Endothelial cell of umbilical vein (primary cell): ENCODE data around the gene SLC38A11. TPM values are rescaled to one million over a fixed set of nuclear protein-coding genes. Genes with fewer than 3 reads are reported as not detected.

Experiments used
- BruUV-seq: library from RNA; stranded (reverse); fragments of 400-500 nt; replicated peaks from 2 replicates; lab custom pipeline; 2021; lab: Mats Ljungman, UMichigan
- CTCF ChIA-PET: fragments of 300-600, 350-600 bp; sonication (Branson Sonifier 250); formaldehyde crosslinking; loops from one replicate; lab custom pipeline; 2021; ENCODE audit warnings: antibody characterized with exemption, inconsistent platforms; lab: Charles Lee
- POLR2A ChIA-PET: fragments of 300-600, 350-600 bp; sonication (Branson Sonifier 250); formaldehyde crosslinking; loops from one replicate; lab custom pipeline; 2021; ENCODE audit warnings: antibody characterized with exemption, inconsistent platforms; lab: Charles Lee
- DNase-seq: peaks from one replicate; pipeline ENCODE4 v3.0.0-alpha.2; 2011; ENCODE audit warnings: low read depth, low spot score
- FAIRE-seq: peaks from 2 replicates; lab custom pipeline; 2011; peaks lifted over from hg19 to GRCh38; lab: Jason Lieb, UNC
- H2AFZ ChIP-seq: 2 replicates; pipeline ENCODE4 v1.6.0; 2012; ENCODE audit warnings: low read depth, low read length, control low read depth, inconsistent platforms
- H3K27ac ChIP-seq: 2 replicates; pipeline ENCODE4 v1.5.1; 2011; ENCODE audit warnings: low read depth, mild to moderate bottlenecking, control low read depth, low read length, moderate library complexity; ENCODE audit not compliant: insufficient read depth
- H3K27me3 ChIP-seq, 2 experiments: 2 replicates each; pipeline versions ENCODE4 v1.6.0 to v1.6.1; 2011; ENCODE audit warnings: low read length in 2 of 2, mixed read lengths in 1 of 2; ENCODE audit not compliant: control insufficient read depth in 2 of 2, insufficient read depth in 2 of 2
- H3K36me3 ChIP-seq, 2 experiments: 2 replicates in 1 of 2; 3 replicates in 1 of 2; pipeline ENCODE4 v1.5.1; 2011; ENCODE audit warnings: low read length in 2 of 2, mild to moderate bottlenecking in 1 of 2, moderate library complexity in 1 of 2; ENCODE audit not compliant: control insufficient read depth in 2 of 2, insufficient read depth in 2 of 2; ENCODE audit errors: extremely low read depth in 1 of 2
- H3K4me1 ChIP-seq: 3 replicates; pipeline ENCODE4 v1.5.1; 2011; ENCODE audit warnings: mild to moderate bottlenecking, low read length; ENCODE audit not compliant: control insufficient read depth, insufficient read depth; ENCODE audit errors: extremely low read depth
- H3K4me2 ChIP-seq: 2 replicates; pipeline ENCODE4 v1.6.1; 2011; ENCODE audit warnings: low read length, control low read depth, mixed read lengths; ENCODE audit not compliant: insufficient read depth
- H3K4me3 ChIP-seq, 3 experiments: fragments of 200-600 bp in 1 of 3; sonication (generic), shearing (Covaris generic) in 1 of 3; replicated peaks in 1 of 3; 2 replicates each; pipeline ENCODE4 v1.5.1; 2011 to 2016; ENCODE audit warnings: control low read depth in 3 of 3, low read length in 3 of 3, mild to moderate bottlenecking in 2 of 3, inconsistent platforms in 1 of 3, low read depth in 1 of 3, moderate library complexity in 1 of 3; ENCODE audit not compliant: insufficient read depth in 1 of 3
- H3K79me2 ChIP-seq: 2 replicates; pipeline ENCODE4 v1.6.0; 2012; ENCODE audit warnings: low read length, inconsistent platforms; ENCODE audit not compliant: control insufficient read depth, insufficient read depth
- H3K9ac ChIP-seq: replicated peaks from 2 replicates; pipeline ENCODE3; 2011; ENCODE audit warnings: low read length, control low read depth; ENCODE audit not compliant: insufficient read depth; ENCODE audit errors: extremely low read depth
- H3K9me1 ChIP-seq: replicated peaks from 3 replicates; pipeline ENCODE4 v1.6.0; 2011; ENCODE audit warnings: mild to moderate bottlenecking, low read length; ENCODE audit not compliant: control insufficient read depth, insufficient read depth; ENCODE audit errors: extremely low read depth
- H3K9me3 ChIP-seq: replicated peaks from 2 replicates; pipeline ENCODE4 v1.5.1; 2012; ENCODE audit warnings: low read length, inconsistent platforms; ENCODE audit not compliant: control insufficient read depth, insufficient read depth
- H4K20me1 ChIP-seq: replicated peaks from 2 replicates; pipeline ENCODE3; 2011; ENCODE audit warnings: mild to moderate bottlenecking, low read length; ENCODE audit not compliant: control insufficient read depth, insufficient read depth; ENCODE audit errors: extremely low read depth
- FOS ChIP-seq: IDR thresholded peaks from 2 replicates; pipeline ENCODE4 v1.6.1; 2011; ENCODE audit warnings: mild to moderate bottlenecking, low read length, moderate library complexity, borderline replicate concordance; ENCODE audit not compliant: insufficient read depth
- GATA2 ChIP-seq: IDR thresholded peaks from 2 replicates; pipeline ENCODE4 v1.7.0; 2011; ENCODE audit warnings: low read depth, mild to moderate bottlenecking, moderate library complexity, mixed read lengths, low read length; ENCODE audit not compliant: insufficient read length, insufficient read depth
- JUN ChIP-seq: IDR thresholded peaks from 2 replicates; pipeline ENCODE4 v1.6.1; 2011; ENCODE audit warnings: borderline replicate concordance, low read depth; ENCODE audit not compliant: insufficient read length, insufficient read depth
- MYC ChIP-seq: IDR thresholded peaks from one replicate; pipeline ENCODE4 v1.6.1; 2011; ENCODE audit warnings: mild to moderate bottlenecking, low read depth, low read length
- POLR2AphosphoS5 ChIP-seq: IDR thresholded peaks from 2 replicates; pipeline ENCODE4 v1.6.1; 2012; ENCODE audit warnings: low read depth, mild to moderate bottlenecking, control low read depth, low read length, moderate library complexity; ENCODE audit not compliant: insufficient read depth
- dilution Hi-C: fragments of 300-500 bp; cut with MboI; formaldehyde crosslinking; loops from one replicate; pipeline ENCODE4 v1.15.0; 2019; ENCODE audit warnings: low sequenced_read_pairs; ENCODE audit not compliant: extremely low pct_ligation_motif_present
- intact Hi-C: fragments of 100-400 bp; cut with micrococcal nuclease; formaldehyde crosslinking; loops from one replicate; pipeline ENCODE4 v1.10.0; 2022
- polyA plus RNA-seq, 4 experiments: library from polyadenylated mRNA; depleted of rRNA in 3 of 4; stranded (reverse) in 3 of 4; unstranded in 1 of 4; fragments of >200 nt; gene quantifications; 2 replicates each; pipeline versions ENCODE4 v1.2.1 to v1.2.3, GENCODE V29; 2011 to 2012; ENCODE audit warnings: missing spikeins in 1 of 4
- total RNA-seq: library from RNA; stranded (reverse); gene quantifications from 2 replicates; pipeline ENCODE4 v1.2.3, GENCODE V29; 2021
- TF ChIP-seq, protein P1 (sequence below): IDR thresholded peaks from 2 replicates; pipeline ENCODE4 v1.6.1; 2011; ENCODE audit not compliant: insufficient read depth, insufficient read length
- TF ChIP-seq, protein P2 (sequence below), 2 donors: IDR thresholded peaks; 1 replicate in 1 of 2; 2 replicates in 1 of 2; pipeline ENCODE4 v1.5.1; 2011; ENCODE audit warnings: low read length in 2 of 2, mild to moderate bottlenecking in 2 of 2, moderate library complexity in 2 of 2, control low read depth in 1 of 2, inconsistent platforms in 1 of 2, low read depth in 1 of 2; ENCODE audit not compliant: insufficient read depth in 1 of 2; ENCODE audit errors: extremely low read depth in 1 of 2

Gene SLC38A11
- total and polyA plus RNA-seq, 2 donors (not counting 3 experiments of a cell fraction or from before 2014, with no cell fraction given), result not detected

DNA sequence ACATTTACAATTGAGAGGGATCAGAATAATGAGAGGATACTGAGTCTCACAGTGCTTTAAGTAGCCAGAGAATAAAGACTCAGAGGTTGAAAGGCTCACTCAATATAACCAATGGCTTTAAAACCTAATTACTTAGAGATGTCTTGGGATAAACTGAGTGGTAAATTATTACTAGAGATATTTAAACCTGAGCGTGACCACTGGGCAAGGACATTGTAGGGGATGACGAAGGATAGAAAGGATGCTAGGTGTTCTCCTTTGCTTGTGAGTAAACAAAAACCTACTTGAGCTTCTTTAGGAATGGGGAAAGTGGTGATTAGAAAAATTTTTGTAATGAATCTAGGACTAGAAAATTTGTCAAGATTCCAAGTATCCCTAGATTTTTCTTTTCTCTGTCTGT is 12.0 kb upstream of the SLC38A11 start:
- Histone ChIP-seq H4K20me1 (no peaks in the 10 kb centered on the region), H3K36me3 (no peaks in the 10 kb centered on the region), H3K79me2 (no peaks in the 10 kb centered on the region), H3K9ac (no peak overlapping the region), H3K27me3 (no peaks in the 10 kb centered on the region), H3K9me1 (no peaks in the 10 kb centered on the region), H2AFZ (no peak overlapping the region), H3K4me2 (no peak overlapping the region), H3K27ac (no peak overlapping the region), H3K4me3 (no peak overlapping the region), H3K4me1 (no peaks in the 10 kb centered on the region), H3K9me3 (no peaks in the 10 kb centered on the region)
- no TSS peak for BruUV-seq
- POLR2A ChIA-PET, result no interaction called here
- CTCF ChIA-PET, result interaction anchor here (0.8 kb wide), 1 partner anchor 14 kb away, joined by 3 read pairs; no protein-coding TSS in a partner anchor
- intact Hi-C loops, result no loop called here
- TF ChIP-seq MYC (no peak), POLR2AphosphoS5 (no peak), JUN (no peak), FOS (no peak), GATA2 (no peak)
- TF ChIP-seq, protein P1, sequence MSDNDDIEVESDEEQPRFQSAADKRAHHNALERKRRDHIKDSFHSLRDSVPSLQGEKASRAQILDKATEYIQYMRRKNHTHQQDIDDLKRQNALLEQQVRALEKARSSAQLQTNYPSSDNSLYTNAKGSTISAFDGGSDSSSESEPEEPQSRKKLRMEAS, result no peak
- TF ChIP-seq, protein P2, sequence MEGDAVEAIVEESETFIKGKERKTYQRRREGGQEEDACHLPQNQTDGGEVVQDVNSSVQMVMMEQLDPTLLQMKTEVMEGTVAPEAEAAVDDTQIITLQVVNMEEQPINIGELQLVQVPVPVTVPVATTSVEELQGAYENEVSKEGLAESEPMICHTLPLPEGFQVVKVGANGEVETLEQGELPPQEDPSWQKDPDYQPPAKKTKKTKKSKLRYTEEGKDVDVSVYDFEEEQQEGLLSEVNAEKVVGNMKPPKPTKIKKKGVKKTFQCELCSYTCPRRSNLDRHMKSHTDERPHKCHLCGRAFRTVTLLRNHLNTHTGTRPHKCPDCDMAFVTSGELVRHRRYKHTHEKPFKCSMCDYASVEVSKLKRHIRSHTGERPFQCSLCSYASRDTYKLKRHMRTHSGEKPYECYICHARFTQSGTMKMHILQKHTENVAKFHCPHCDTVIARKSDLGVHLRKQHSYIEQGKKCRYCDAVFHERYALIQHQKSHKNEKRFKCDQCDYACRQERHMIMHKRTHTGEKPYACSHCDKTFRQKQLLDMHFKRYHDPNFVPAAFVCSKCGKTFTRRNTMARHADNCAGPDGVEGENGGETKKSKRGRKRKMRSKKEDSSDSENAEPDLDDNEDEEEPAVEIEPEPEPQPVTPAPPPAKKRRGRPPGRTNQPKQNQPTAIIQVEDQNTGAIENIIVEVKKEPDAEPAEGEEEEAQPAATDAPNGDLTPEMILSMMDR (IDR thresholded peaks at IDR 0.05; ENCODE audit: extremely low read depth in 1 of 2, insufficient read depth in 1 of 2, low read depth in 1 of 2, low read length in 2 of 2), result no peak
- DNase-seq, result no peak
- dilution Hi-C loops, result no loop called here
- FAIRE-seq, result no peak
